ENCODE measurements around the gene ACTRT2. TPM values are rescaled to one million over a fixed set of nuclear protein-coding genes. Genes with fewer than 3 reads are reported as not detected.

The ACTRT2 gene
- total RNA-seq, 4 donors from 2014 or later = not detected

GRCh38 chr1:3024019-3024418 lies 2.8 kb downstream of the ACTRT2 start:
- ATAC-seq (ENCODE audit: low FRiP score) = no peak
- TF ChIP-seq CTCF (IDR thresholded peaks at IDR 0.05) = no peak
- no peak for DNase-seq (ENCODE audit: low spot score)

- TF ChIP-seq CTCF (IDR thresholded peaks at IDR 0.05) = no peak
- no peak for DNase-seq (ENCODE audit: low spot score)
Observed at GRCh38 chr1:3024588-3024987, 3.3 kb downstream of the ACTRT2 start.

GRCh38 chr1:3026124-3026523 lies 4.9 kb downstream of the ACTRT2 start:
- DNase-seq (ENCODE audit: low spot score) (no peak), ATAC-seq (ENCODE audit: low FRiP score) (no peak)
- TF ChIP-seq CTCF (IDR thresholded peaks at IDR 0.05) = no peak

More at GRCh38 chr1:3024588-3024987, 3.3 kb downstream of the ACTRT2 start:
- no peak for ATAC-seq (ENCODE audit: low FRiP score)

GRCh38 chr1:3026581-3027391 lies 5.5 kb downstream of the ACTRT2 start:
- no peak for TF ChIP-seq CTCF (IDR thresholded peaks at IDR 0.05)
- DNase-seq (ENCODE audit: low spot score) = no peak
- ATAC-seq (ENCODE audit: low FRiP score) = no peak

GRCh38 chr1:3027611-3028371 lies 6.5 kb downstream of the ACTRT2 start:
- no peak for TF ChIP-seq CTCF (IDR thresholded peaks at IDR 0.05)
- ATAC-seq (ENCODE audit: low FRiP score) (no peak), DNase-seq (ENCODE audit: low spot score) (no peak)

GRCh38 chr1:3028531-3029282 lies 7.4 kb downstream of the ACTRT2 start:
- no peak for DNase-seq (ENCODE audit: low spot score)
- ATAC-seq (ENCODE audit: low FRiP score) = no peak
- no peak for TF ChIP-seq CTCF (IDR thresholded peaks at IDR 0.05)
